ENCODE results near the gene DENND6B.
"Not testable (repeated sequence)": the region's sequence is repeated elsewhere in the genome, so short reads cannot be mapped to it uniquely, and the experiment has no call there.

GRCh38 chr22:50334433-50334832, 7.6 kb upstream of the DENND6B start:
- not testable (repeated sequence) for TF ChIP-seq CTCF (conservative IDR thresholded peaks at IDR 0.05; ENCODE audit: low read depth in 2 of 2); NANOG (IDR thresholded peaks at IDR 0.05; ENCODE audit: borderline replicate concordance); EZH2 (IDR thresholded peaks at IDR 0.05; ENCODE audit: low read depth, unreplicated experiment)

All from GM23338 (cell line).